Hepatocyte (in vitro differentiated cells): ENCODE results near the gene KXD1.

Experiments used
- CTCF ChIP-seq: fragments of 200-600 bp; sonication (generic); IDR thresholded peaks from 2 replicates; pipeline ENCODE4 v1.5.1; 2016; ENCODE audit warnings: antibody characterized with exemption, mild to moderate bottlenecking; ENCODE audit not compliant: poor library complexity
- EZH2 ChIP-seq: fragments of 200-600 bp; sonication (generic); IDR thresholded peaks from 2 replicates; pipeline ENCODE4 v1.6.1; 2016; ENCODE audit warnings: antibody characterized with exemption, mild to moderate bottlenecking, borderline replicate concordance
- EZH2phosphoT487 ChIP-seq: fragments of 200-600 bp; sonication (generic); IDR thresholded peaks from one replicate; pipeline ENCODE4 v1.6.1; 2018; ENCODE audit warnings: antibody characterized with exemption, mild to moderate bottlenecking, low read depth, moderate library complexity; ENCODE audit not compliant: unreplicated experiment, severe bottlenecking

- TF ChIP-seq CTCF (no peak), EZH2 (no peak), EZH2phosphoT487 (no peak)
These were observed 58.4 kb downstream of the KXD1 start for GRCh38 chr19:18616023-18616422.
